ENCODE data around the gene REM2.

DNA sequence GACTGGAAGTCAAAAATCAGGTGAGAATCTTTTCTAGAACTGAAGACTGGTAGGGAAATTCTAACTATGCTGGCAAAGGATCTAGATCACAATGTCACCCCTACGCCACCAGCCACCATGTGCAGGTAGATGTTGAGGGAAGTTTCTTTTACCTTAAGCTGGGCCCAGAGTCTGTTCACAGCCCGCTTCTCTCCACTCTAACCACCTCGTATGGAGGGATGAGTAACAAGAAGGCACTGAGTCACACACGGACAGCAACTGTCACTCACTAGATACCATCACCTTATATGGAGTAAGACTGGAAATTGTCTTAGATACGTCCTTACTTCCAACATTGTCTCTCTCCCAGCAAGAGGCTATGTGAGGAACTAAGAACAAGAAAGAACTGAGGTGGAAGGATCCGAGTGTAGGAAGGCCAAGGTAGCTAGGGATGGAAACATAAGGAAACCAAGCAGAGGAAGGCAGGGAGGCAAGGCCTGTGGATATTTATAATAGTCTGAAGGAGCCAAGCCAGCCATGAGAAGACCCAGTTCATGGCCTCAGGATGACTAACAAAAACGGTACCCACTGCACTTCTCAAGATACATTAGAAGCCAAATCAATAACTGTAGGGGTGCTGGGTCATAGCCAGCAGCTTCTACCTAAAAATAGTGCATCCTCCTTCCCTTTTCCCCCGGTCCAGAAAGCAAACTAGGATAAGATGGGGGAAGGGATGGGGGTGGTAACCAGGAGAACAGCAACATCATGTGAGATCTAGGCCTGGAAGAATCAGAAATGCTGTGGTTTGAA, 15.5 kb downstream of the REM2 start:
- TF ChIP-seq EZH2phosphoT487 (IDR thresholded peaks at IDR 0.05; ENCODE audit: borderline replicate concordance, low read depth, low read length): no peak
- TF ChIP-seq, protein P1, sequence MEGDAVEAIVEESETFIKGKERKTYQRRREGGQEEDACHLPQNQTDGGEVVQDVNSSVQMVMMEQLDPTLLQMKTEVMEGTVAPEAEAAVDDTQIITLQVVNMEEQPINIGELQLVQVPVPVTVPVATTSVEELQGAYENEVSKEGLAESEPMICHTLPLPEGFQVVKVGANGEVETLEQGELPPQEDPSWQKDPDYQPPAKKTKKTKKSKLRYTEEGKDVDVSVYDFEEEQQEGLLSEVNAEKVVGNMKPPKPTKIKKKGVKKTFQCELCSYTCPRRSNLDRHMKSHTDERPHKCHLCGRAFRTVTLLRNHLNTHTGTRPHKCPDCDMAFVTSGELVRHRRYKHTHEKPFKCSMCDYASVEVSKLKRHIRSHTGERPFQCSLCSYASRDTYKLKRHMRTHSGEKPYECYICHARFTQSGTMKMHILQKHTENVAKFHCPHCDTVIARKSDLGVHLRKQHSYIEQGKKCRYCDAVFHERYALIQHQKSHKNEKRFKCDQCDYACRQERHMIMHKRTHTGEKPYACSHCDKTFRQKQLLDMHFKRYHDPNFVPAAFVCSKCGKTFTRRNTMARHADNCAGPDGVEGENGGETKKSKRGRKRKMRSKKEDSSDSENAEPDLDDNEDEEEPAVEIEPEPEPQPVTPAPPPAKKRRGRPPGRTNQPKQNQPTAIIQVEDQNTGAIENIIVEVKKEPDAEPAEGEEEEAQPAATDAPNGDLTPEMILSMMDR (conservative IDR thresholded peaks at IDR 0.05; ENCODE audit: low read length): no peak

Data from OCI-LY7 (cell line).